HepG2 (cell line): ENCODE measurements around the gene TCP11L1. TPM values are rescaled to one million over a fixed set of nuclear protein-coding genes. Genes with fewer than 3 reads are reported as not detected.
A peak's percentile ranks its signal among the peaks of the same experiment; 100 is the strongest.

Experiments
- ARHGAP35 ChIP-seq: sonication (generic); formaldehyde crosslinking; IDR thresholded peaks from 2 replicates; pipeline ENCODE4 v1.9.0; 2022; ENCODE audit warnings: mild to moderate bottlenecking, inconsistent platforms, moderate library complexity, missing genetic modification reagents, borderline replicate concordance
- ATF6 ChIP-seq: sonication (generic); formaldehyde crosslinking; conservative IDR thresholded peaks from 2 replicates; pipeline ENCODE4 v1.4.0; 2020; ENCODE audit warnings: missing genetic modification reagents
- FOXK2 ChIP-seq: fragments of 450-650 bp; IDR thresholded peaks from 2 replicates; pipeline ENCODE4 v1.6.1; 2016
- KDM4B ChIP-seq: sonication (generic); formaldehyde crosslinking; IDR thresholded peaks from 2 replicates; pipeline ENCODE4 v1.4.0; 2020; ENCODE audit warnings: missing genetic modification reagents
- MED1 ChIP-seq: sonication (generic); formaldehyde crosslinking; IDR thresholded peaks from 2 replicates; pipeline ENCODE4 v1.4.0; 2020; ENCODE audit warnings: missing genetic modification reagents
- MTA3 ChIP-seq: sonication (generic); formaldehyde crosslinking; IDR thresholded peaks from 2 replicates; pipeline ENCODE4 v1.4.0; 2020; ENCODE audit warnings: missing genetic modification reagents
- NKX3-1 ChIP-seq: sonication (generic); formaldehyde crosslinking; IDR thresholded peaks from 2 replicates; pipeline ENCODE4 v1.5.0; 2020; ENCODE audit warnings: missing genetic modification reagents
- RFX3 ChIP-seq: IDR thresholded peaks from 2 replicates; pipeline ENCODE4 v1.6.1; 2016; ENCODE audit warnings: missing biosample characterization, missing genetic modification reagents
- SP4 ChIP-seq: sonication (generic); formaldehyde crosslinking; IDR thresholded peaks from 2 replicates; pipeline ENCODE4 v1.8.1; 2023; ENCODE audit warnings: mild to moderate bottlenecking, missing genetic modification reagents
- ZBTB8A ChIP-seq: sonication (generic); formaldehyde crosslinking; IDR thresholded peaks from 2 replicates; pipeline ENCODE4 v1.4.0; 2020; ENCODE audit warnings: mild to moderate bottlenecking, low read depth, missing genetic modification reagents, borderline replicate concordance
- ZMAT3 ChIP-seq: sonication (generic); formaldehyde crosslinking; conservative IDR thresholded peaks from 2 replicates; pipeline ENCODE4 v1.7.0; 2021; ENCODE audit warnings: missing genetic modification reagents
- ZNF180 ChIP-seq: sonication (generic); formaldehyde crosslinking; IDR thresholded peaks from 2 replicates; pipeline ENCODE4 v1.4.0; 2020; ENCODE audit warnings: low read depth, missing genetic modification reagents, borderline replicate concordance
- ZNF30 ChIP-seq: sonication (generic); formaldehyde crosslinking; IDR thresholded peaks from 2 replicates; pipeline ENCODE4 v1.5.0; 2020; ENCODE audit warnings: mild to moderate bottlenecking, missing genetic modification reagents
- ZNF326 ChIP-seq: sonication (generic); formaldehyde crosslinking; IDR thresholded peaks from 2 replicates; pipeline ENCODE4 v1.4.0; 2020; ENCODE audit warnings: missing genetic modification reagents, borderline replicate concordance
- ZNF333 ChIP-seq: sonication (generic); formaldehyde crosslinking; IDR thresholded peaks from 2 replicates; pipeline ENCODE4 v1.4.0; 2020; ENCODE audit warnings: mild to moderate bottlenecking, missing genetic modification reagents, borderline replicate concordance
- ZNF431 ChIP-seq: sonication (generic); formaldehyde crosslinking; IDR thresholded peaks from 2 replicates; pipeline ENCODE4 v1.9.0; 2022; ENCODE audit warnings: missing genetic modification reagents, low read depth, mild to moderate bottlenecking, borderline replicate concordance
- ZNF484 ChIP-seq: sonication (generic); formaldehyde crosslinking; IDR thresholded peaks from 2 replicates; pipeline ENCODE4 v1.5.1; 2020; ENCODE audit warnings: mild to moderate bottlenecking, low read depth, missing genetic modification reagents, borderline replicate concordance
- ZNF7 ChIP-seq: IDR thresholded peaks from 2 replicates; pipeline ENCODE4 v1.6.1; 2016; ENCODE audit warnings: missing biosample characterization, missing genetic modification reagents
- ZNF788 ChIP-seq: sonication (generic); formaldehyde crosslinking; IDR thresholded peaks from 2 replicates; pipeline ENCODE4 v1.5.0; 2020; ENCODE audit warnings: mild to moderate bottlenecking, missing genetic modification reagents, borderline replicate concordance
- polyA plus RNA-seq, 8 experiments: library from polyadenylated mRNA; depleted of rRNA in 3 of 8; stranded (reverse) in 7 of 8; unstranded in 1 of 8; fragments of >200 nt; fragmentation: Illumina TruSeq in 4 of 8; extraction: Trizol in 4 of 8; gene quantifications; 2 replicates each; pipeline versions ENCODE4 v1.2.1 to v1.2.3, GENCODE V29; 2011 to 2016; ENCODE audit warnings: low read depth in 4 of 8, missing spikeins in 1 of 8, mixed read lengths in 1 of 8; ENCODE audit not compliant: insufficient read depth in 1 of 8
- total RNA-seq, 5 experiments: library from RNA; depleted of rRNA; stranded (reverse); fragments of >200 nt; fragmentation: Illumina TruSeq; extraction: Trizol; gene quantifications; 2 replicates each; pipeline ENCODE4 v1.2.3, GENCODE V29; 2016; ENCODE audit warnings: low read depth in 1 of 5
- TF ChIP-seq, protein P1 (sequence below): sonication (generic); formaldehyde crosslinking; IDR thresholded peaks from 2 replicates; pipeline ENCODE4 v1.8.0; 2022; ENCODE audit warnings: mild to moderate bottlenecking, missing genetic modification reagents, moderate library complexity
- TF ChIP-seq, protein P2 (sequence below): IDR thresholded peaks from 2 replicates; pipeline ENCODE4 v1.6.1; 2016
- TF ChIP-seq, protein P3 (sequence below): IDR thresholded peaks from 2 replicates; pipeline ENCODE4 v1.6.1; 2016; ENCODE audit warnings: missing compliant biosample characterization, missing genetic modification reagents, borderline replicate concordance
- TF ChIP-seq, protein P4 (sequence below): sonication (generic); formaldehyde crosslinking; conservative IDR thresholded peaks from 2 replicates; pipeline ENCODE4 v1.5.0; 2020; ENCODE audit warnings: missing genetic modification reagents

TCP11L1 gene
- total and polyA plus RNA-seq, 2 of the 13 experiments (the other 11 are each of a cell fraction or from before 2014, with no cell fraction given), result 7.9 to 10.1 TPM

- TF ChIP-seq MED1 (CRISPR knock-in tag) (peak; percentile 29; the same call in 1 of the 2 replicates), ZNF180 (CRISPR knock-in tag) (no peak), ZNF788 (CRISPR knock-in tag) (peak; percentile 4; the same call in 1 of the 2 replicates), FOXK2 (no peak), ZNF484 (CRISPR knock-in tag) (no peak), RFX3 (CRISPR knock-in tag) (no peak), ZNF326 (CRISPR knock-in tag) (no peak), SP4 (CRISPR knock-in tag) (peak; percentile 13; the same call in 1 of the 2 replicates), ZNF431 (CRISPR knock-in tag) (peak; percentile 50; the same call in 1 of the 2 replicates), ZNF30 (CRISPR knock-in tag) (no peak), ZNF333 (CRISPR knock-in tag) (peak; percentile 66; the same call in 1 of the 2 replicates), ZNF7 (CRISPR knock-in tag) (no peak), ARHGAP35 (CRISPR knock-in tag) (peak; percentile 72; the same call in 1 of the 2 replicates), MTA3 (CRISPR knock-in tag) (no peak), KDM4B (no peak), ATF6 (CRISPR knock-in tag) (no peak), ZMAT3 (CRISPR knock-in tag) (0 out of 2 replicates have a peak, but pooled peaks have one; percentile 54), ZBTB8A (CRISPR knock-in tag) (no peak), NKX3-1 (CRISPR knock-in tag) (0 out of 2 replicates have a peak, but pooled peaks have one; percentile 14)
- TF ChIP-seq, protein P1, sequence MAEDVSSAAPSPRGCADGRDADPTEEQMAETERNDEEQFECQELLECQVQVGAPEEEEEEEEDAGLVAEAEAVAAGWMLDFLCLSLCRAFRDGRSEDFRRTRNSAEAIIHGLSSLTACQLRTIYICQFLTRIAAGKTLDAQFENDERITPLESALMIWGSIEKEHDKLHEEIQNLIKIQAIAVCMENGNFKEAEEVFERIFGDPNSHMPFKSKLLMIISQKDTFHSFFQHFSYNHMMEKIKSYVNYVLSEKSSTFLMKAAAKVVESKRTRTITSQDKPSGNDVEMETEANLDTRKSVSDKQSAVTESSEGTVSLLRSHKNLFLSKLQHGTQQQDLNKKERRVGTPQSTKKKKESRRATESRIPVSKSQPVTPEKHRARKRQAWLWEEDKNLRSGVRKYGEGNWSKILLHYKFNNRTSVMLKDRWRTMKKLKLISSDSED (CRISPR knock-in tag), result no peak
- TF ChIP-seq, protein P2, sequence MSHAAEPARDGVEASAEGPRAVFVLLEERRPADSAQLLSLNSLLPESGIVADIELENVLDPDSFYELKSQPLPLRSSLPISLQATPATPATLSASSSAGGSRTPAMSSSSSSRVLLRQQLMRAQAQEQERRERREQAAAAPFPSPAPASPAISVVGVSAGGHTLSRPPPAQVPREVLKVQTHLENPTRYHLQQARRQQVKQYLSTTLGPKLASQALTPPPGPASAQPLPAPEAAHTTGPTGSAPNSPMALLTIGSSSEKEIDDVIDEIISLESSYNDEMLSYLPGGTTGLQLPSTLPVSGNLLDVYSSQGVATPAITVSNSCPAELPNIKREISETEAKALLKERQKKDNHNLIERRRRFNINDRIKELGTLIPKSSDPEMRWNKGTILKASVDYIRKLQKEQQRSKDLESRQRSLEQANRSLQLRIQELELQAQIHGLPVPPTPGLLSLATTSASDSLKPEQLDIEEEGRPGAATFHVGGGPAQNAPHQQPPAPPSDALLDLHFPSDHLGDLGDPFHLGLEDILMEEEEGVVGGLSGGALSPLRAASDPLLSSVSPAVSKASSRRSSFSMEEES (CRISPR knock-in tag), result no peak
- TF ChIP-seq, protein P3, sequence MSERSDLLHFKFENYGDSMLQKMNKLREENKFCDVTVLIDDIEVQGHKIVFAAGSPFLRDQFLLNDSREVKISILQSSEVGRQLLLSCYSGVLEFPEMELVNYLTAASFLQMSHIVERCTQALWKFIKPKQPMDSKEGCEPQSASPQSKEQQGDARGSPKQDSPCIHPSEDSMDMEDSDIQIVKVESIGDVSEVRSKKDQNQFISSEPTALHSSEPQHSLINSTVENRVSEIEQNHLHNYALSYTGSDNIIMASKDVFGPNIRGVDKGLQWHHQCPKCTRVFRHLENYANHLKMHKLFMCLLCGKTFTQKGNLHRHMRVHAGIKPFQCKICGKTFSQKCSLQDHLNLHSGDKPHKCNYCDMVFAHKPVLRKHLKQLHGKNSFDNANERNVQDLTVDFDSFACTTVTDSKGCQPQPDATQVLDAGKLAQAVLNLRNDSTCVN (CRISPR knock-in tag), result peak; percentile 63
- TF ChIP-seq, protein P4, sequence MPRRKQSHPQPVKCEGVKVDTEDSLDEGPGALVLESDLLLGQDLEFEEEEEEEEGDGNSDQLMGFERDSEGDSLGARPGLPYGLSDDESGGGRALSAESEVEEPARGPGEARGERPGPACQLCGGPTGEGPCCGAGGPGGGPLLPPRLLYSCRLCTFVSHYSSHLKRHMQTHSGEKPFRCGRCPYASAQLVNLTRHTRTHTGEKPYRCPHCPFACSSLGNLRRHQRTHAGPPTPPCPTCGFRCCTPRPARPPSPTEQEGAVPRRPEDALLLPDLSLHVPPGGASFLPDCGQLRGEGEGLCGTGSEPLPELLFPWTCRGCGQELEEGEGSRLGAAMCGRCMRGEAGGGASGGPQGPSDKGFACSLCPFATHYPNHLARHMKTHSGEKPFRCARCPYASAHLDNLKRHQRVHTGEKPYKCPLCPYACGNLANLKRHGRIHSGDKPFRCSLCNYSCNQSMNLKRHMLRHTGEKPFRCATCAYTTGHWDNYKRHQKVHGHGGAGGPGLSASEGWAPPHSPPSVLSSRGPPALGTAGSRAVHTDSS (CRISPR knock-in tag), result no peak
Observed at GRCh38 chr11:33039274-33040032, at the start of gene TCP11L1 (continued).
